ENCODE measurements around the gene DYDC1. TPM values are rescaled to one million over a fixed set of nuclear protein-coding genes. Genes with fewer than 3 reads are reported as not detected.
A peak's percentile ranks its signal among the peaks of the same experiment; 100 is the strongest.

Gene DYDC1
- total RNA-seq, result not detected in 2 replicates
- long read RNA-seq, result 0 reads

DNA sequence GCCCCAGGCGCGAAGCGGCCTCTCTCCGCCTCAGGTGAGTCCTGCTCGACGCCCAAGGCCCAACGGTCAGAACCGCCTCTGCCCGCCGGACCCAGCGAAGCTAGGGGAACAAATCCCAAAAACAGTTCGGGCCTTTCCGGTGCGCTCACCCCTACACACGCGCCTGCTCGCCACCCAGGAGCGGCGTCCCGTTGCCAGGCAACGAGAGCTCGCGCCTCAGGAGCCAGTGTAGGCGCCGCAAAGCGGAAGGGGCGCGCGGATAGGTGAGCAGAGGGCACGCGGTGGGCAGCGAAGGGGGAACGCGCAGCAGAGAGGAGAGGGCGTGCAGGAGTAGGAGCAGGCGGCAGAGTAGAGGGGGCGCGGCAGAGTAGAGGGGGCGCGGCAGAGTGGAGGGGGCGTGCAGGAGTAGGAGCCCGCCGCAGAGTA, at the start of gene DYDC1, which contains the start of gene DYDC2:
TSS of gene DYDC1 (minus strand) at position 193 of the 426 bp plus-strand sequence. CDS start 4,154 bp downstream, outside the sequence.
TSS of gene DYDC2 (plus strand) at position 219 of the 426 bp plus-strand sequence. CDS start 5,663 bp downstream, outside the sequence.
- TF ChIP-seq, protein P1, sequence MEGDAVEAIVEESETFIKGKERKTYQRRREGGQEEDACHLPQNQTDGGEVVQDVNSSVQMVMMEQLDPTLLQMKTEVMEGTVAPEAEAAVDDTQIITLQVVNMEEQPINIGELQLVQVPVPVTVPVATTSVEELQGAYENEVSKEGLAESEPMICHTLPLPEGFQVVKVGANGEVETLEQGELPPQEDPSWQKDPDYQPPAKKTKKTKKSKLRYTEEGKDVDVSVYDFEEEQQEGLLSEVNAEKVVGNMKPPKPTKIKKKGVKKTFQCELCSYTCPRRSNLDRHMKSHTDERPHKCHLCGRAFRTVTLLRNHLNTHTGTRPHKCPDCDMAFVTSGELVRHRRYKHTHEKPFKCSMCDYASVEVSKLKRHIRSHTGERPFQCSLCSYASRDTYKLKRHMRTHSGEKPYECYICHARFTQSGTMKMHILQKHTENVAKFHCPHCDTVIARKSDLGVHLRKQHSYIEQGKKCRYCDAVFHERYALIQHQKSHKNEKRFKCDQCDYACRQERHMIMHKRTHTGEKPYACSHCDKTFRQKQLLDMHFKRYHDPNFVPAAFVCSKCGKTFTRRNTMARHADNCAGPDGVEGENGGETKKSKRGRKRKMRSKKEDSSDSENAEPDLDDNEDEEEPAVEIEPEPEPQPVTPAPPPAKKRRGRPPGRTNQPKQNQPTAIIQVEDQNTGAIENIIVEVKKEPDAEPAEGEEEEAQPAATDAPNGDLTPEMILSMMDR (conservative IDR thresholded peaks at IDR 0.05), result no peak
- H3K4me1 Mint-ChIP-seq, result peaks cover 15% of the 10 kb centered on the region
- H3K27ac Mint-ChIP-seq (ENCODE audit: unreplicated experiment), result peak within 1 kb of the TSS; percentile 89
- H3K27me3 Mint-ChIP-seq (ENCODE audit: low read depth), result peaks cover 18% of the 10 kb centered on the region
- peaks cover 2% of the 10 kb centered on the region for H3K9me3 Mint-ChIP-seq
- H3K36me3 Mint-ChIP-seq (ENCODE audit: low read depth), result no peaks in the 10 kb centered on the region
- peak; percentile 51 for DNase-seq (ENCODE audit: low read depth, low spot score)
- peak within 1 kb of the TSS; percentile 95 for H3K4me3 Mint-ChIP-seq

DNA sequence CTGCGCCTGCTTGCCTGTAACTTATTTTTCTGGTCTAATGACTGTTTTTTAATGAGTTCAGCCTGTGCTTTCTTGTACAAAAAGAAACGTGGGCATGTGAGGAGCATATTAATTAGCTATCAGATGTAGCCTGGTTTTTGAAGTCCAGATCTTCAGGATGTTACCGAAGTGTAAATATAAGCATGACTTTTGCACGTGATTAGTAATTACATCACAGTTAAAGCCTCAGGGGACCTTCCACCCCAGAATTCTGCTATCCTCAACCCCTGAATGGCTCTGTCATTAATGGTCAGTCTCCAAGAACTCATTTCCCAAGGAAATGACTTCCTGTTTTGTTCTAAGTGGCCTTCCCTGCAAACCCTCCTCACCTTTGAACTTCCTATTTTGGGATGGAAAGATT, 49.6 kb upstream of the DYDC1 start:
- TF ChIP-seq, protein P1 (conservative IDR thresholded peaks at IDR 0.05), result no peak
- H3K9me3 Mint-ChIP-seq, result no peaks in the 10 kb centered on the region
- peaks cover 49% of the 10 kb centered on the region for H3K4me1 Mint-ChIP-seq
- H3K4me3 Mint-ChIP-seq, result peak overlapping the region; percentile 59
- H3K27ac Mint-ChIP-seq (ENCODE audit: unreplicated experiment), result no peak overlapping the region
- no peaks in the 10 kb centered on the region for H3K27me3 Mint-ChIP-seq (ENCODE audit: low read depth)
- H3K36me3 Mint-ChIP-seq (ENCODE audit: low read depth), result no peaks in the 10 kb centered on the region
- no peak for DNase-seq (ENCODE audit: low read depth, low spot score)

DNA sequence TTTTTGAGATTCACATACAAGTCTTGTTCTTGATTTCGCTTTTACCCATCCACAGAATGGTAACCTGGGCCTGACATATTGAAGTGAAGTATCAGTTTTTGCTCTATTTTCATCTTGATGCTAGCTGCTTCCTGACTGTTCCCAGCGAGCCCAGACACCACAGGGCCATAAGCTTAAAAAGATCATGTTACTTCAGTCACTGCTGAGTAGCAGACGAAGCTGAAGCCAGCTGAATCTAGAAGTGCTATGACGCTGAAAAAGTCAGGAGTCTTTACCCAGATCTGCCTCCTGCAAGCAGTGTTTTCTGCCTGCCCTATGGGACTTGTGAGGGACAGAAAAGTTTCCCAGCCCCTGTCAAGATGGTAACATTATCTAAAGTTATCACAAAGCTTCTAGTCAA, 49.1 kb upstream of the DYDC1 start:
- H3K4me1 Mint-ChIP-seq, result peaks cover 43% of the 10 kb centered on the region
- H3K27me3 Mint-ChIP-seq (ENCODE audit: low read depth), result no peaks in the 10 kb centered on the region
- H3K36me3 Mint-ChIP-seq (ENCODE audit: low read depth), result no peaks in the 10 kb centered on the region
- DNase-seq (ENCODE audit: low read depth, low spot score), result no peak
- peak overlapping the region; percentile 24 for H3K27ac Mint-ChIP-seq (ENCODE audit: unreplicated experiment)
- H3K4me3 Mint-ChIP-seq, result peak overlapping the region; percentile 31
- H3K9me3 Mint-ChIP-seq, result no peaks in the 10 kb centered on the region
- TF ChIP-seq, protein P1 (conservative IDR thresholded peaks at IDR 0.05), result no peak

DNA sequence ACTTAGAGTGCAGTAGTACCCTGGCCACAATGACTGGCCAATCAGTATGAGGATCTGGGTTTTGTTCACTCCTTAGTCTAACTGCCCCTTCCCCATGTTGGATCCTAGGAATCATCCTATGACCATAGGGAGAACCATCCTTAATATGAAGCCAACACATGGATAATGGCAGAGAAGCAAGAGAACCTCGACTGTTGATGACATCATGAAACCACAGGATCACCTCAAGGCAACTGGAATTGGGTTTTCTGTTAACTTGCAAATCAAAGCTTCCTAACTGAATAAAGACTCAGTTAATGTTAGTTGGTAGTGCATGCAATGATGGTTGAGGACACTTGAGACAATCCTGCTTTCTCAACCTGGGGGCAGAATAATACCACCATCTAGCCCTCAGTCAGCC, 48.5 kb upstream of the DYDC1 start:
- Mint-ChIP-seq H3K4me1 (peaks cover 37% of the 10 kb centered on the region), H3K4me3 (no peak overlapping the region), H3K27me3 (ENCODE audit: low read depth) (no peaks in the 10 kb centered on the region), H3K36me3 (ENCODE audit: low read depth) (no peaks in the 10 kb centered on the region), H3K9me3 (no peaks in the 10 kb centered on the region), H3K27ac (ENCODE audit: unreplicated experiment) (no peak overlapping the region)
- TF ChIP-seq, protein P1 (conservative IDR thresholded peaks at IDR 0.05), result no peak
- no peak for DNase-seq (ENCODE audit: low read depth, low spot score)

DNA sequence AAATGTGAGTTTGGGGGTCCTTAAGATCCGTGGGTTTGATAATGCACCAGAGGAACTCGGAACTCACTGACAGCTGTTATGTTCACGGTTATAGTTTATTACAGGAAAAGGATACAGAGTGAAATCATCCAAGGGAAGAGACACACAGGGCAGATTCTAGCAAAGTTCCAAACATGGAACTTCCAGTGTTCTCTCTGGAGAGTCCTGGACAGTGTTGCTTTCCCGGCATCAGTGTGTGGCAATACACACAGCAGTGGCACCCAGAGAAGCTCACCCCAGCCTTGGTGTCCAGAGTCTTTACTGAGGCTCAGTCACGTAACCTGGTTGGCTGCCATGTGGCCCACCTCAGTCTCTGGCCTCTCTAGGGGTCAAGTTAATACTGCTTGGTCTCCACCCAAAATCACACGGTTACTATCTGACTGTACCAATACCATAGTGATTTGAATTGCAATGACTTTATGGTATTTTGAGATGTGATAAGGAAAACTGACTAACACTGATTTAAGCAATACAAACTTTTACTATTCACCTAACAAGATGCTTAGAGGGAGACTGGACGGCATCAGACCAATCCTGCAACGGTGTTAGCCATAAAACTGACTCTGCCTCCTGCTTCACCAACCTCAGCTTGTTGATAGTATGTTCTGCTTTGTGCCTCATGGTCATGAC, 43.7 kb upstream of the DYDC1 start:
- Mint-ChIP-seq H3K4me3 (no peak overlapping the region), H3K36me3 (ENCODE audit: low read depth) (no peaks in the 10 kb centered on the region), H3K27ac (ENCODE audit: unreplicated experiment) (no peak overlapping the region), H3K4me1 (peaks cover 2% of the 10 kb centered on the region), H3K27me3 (ENCODE audit: low read depth) (no peaks in the 10 kb centered on the region), H3K9me3 (no peaks in the 10 kb centered on the region)
- DNase-seq (ENCODE audit: low read depth, low spot score), result no peak
- TF ChIP-seq, protein P1 (conservative IDR thresholded peaks at IDR 0.05), result no peak

Data from neural crest cell (in vitro differentiated cells).